ENCODE results near the gene SRPRB. TPM values are rescaled to one million over a fixed set of nuclear protein-coding genes. Genes with fewer than 3 reads are reported as not detected.

The SRPRB gene
- total RNA-seq, 1 experiment from 2014 or later = 61.0 TPM

DNA sequence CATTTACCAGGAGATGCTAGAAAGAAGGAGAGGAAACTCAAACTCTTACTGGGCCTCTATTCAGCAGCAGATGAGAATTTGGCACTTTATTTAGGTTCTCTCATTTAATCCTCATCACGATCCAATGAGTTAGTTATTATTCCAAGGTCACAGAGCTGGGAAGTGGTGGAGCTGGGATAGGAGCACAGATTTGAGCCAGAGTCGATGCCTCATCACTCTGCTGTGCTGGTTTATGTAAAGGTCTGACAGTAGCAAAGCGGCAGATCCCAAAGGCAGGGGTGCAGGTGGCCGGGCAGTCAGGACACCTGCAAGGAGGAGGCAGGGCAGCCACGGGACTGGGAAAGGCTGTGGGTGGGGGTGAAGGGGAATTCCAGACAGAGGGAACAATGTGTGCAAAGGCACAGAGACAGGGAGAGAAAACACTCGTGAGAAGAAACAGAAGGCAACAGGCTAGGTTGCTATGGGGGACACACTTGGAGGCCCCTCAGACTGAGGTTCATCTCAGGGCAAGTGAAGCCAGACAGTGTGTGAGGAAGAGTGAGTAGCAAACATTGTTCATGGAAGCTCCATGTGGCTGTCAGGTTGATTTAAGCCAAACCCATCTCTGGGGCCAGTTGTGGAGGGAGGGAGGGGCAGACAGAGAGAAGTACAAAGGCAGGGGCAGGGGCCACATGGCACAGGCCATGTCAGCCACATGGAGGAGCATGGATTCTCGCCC lies 63.3 kb downstream of the SRPRB start:
- ATAC-seq (no peak), DNase-seq (ENCODE audit: low read depth, low spot score) (no peak)
- TF ChIP-seq CBX3 (IDR thresholded peaks at IDR 0.05; ENCODE audit: low read depth) = no peak
- ChIA-PET CTCF (no interaction called here), RAD21 (ENCODE audit: low non-redundant PET in 1 of 2, low total read pairs in 2 of 2, uncharacterized antibody in 2 of 2, unreplicated experiment in 2 of 2) (no interaction called here), POLR2A (no interaction called here)
- no peak overlapping the region for H3K4me2 ChIP-seq (ENCODE audit: low read length)
- intact Hi-C loops (cut with micrococcal nuclease) = no loop called here
- no peaks in the 10 kb centered on the region for H4K20me1 ChIP-seq (ENCODE audit: insufficient read depth)
- no peaks in the 10 kb centered on the region for H3K27me3 ChIP-seq (ENCODE audit: insufficient read depth, low read length)
- H3K4me1 ChIP-seq (ENCODE audit: control insufficient read depth in 1 of 2, insufficient read depth in 2 of 2, low read length in 2 of 2) = no peaks in the 10 kb centered on the region
- no peaks in the 10 kb centered on the region for H3K9me3 ChIP-seq (ENCODE audit: control insufficient read depth in 1 of 2, insufficient read depth in 1 of 2, low read depth in 1 of 2, low read length in 2 of 2)
- H3K4me3 ChIP-seq (replicated peaks in 1 of 2; ENCODE audit: low read depth in 1 of 2, low read length in 2 of 2) = no peak overlapping the region
- H3K9me2 ChIP-seq (ENCODE audit: insufficient read depth) = no peaks in the 10 kb centered on the region
- H3K27ac ChIP-seq (ENCODE audit: low read depth, low read length) = no peak overlapping the region
- no peaks in the 10 kb centered on the region for H3K79me2 ChIP-seq (ENCODE audit: insufficient read depth, low read length)
- BruUV-seq (replicated peaks) = no TSS peak
- no peak overlapping the region for H3K9ac ChIP-seq (ENCODE audit: low read length)
- H3K36me3 ChIP-seq (ENCODE audit: control insufficient read depth in 1 of 2, insufficient read depth in 2 of 2, low read length in 2 of 2) = no peaks in the 10 kb centered on the region
- H2AFZ ChIP-seq (ENCODE audit: low read depth, low read length, poor library complexity, severe bottlenecking) = no peak overlapping the region

DNA sequence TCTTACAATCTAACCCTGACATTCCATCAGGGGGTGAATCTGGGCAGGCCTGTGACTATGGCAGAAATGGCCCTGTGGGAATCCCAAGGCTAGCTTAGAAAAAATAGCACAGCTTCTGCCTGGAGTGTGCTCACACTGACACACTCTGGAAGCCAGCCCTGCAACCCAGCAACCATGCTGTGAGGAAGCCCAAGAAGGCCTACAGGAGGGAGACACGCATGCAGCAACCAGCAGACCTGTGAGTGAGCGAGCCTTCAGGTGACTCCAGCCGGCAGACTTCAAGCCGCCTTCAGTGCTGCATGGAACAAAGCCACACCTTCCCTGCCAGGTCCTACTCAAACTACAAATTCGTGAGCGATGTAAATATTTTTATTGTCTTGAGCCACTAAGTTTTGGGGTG lies 64.0 kb downstream of the SRPRB start:
- ATAC-seq = no peak
- Histone ChIP-seq H3K79me2 (ENCODE audit: insufficient read depth, low read length) (no peaks in the 10 kb centered on the region), H3K4me1 (ENCODE audit: control insufficient read depth in 1 of 2, insufficient read depth in 2 of 2, low read length in 2 of 2) (no peaks in the 10 kb centered on the region), H3K4me3 (replicated peaks in 1 of 2; ENCODE audit: low read depth in 1 of 2, low read length in 2 of 2) (no peak overlapping the region), H4K20me1 (ENCODE audit: insufficient read depth) (no peaks in the 10 kb centered on the region), H3K4me2 (ENCODE audit: low read length) (no peak overlapping the region), H3K27me3 (ENCODE audit: insufficient read depth, low read length) (no peaks in the 10 kb centered on the region), H3K27ac (ENCODE audit: low read depth, low read length) (no peak overlapping the region), H3K9me3 (ENCODE audit: control insufficient read depth in 1 of 2, insufficient read depth in 1 of 2, low read depth in 1 of 2, low read length in 2 of 2) (no peaks in the 10 kb centered on the region), H3K9ac (ENCODE audit: low read length) (no peak overlapping the region), H2AFZ (ENCODE audit: low read depth, low read length, poor library complexity, severe bottlenecking) (no peak overlapping the region), H3K36me3 (ENCODE audit: control insufficient read depth in 1 of 2, insufficient read depth in 2 of 2, low read length in 2 of 2) (no peaks in the 10 kb centered on the region), H3K9me2 (ENCODE audit: insufficient read depth) (no peaks in the 10 kb centered on the region)
- CTCF ChIA-PET = no interaction called here
- POLR2A ChIA-PET = no interaction called here
- RAD21 ChIA-PET (ENCODE audit: low non-redundant PET in 1 of 2, low total read pairs in 2 of 2, uncharacterized antibody in 2 of 2, unreplicated experiment in 2 of 2) = no interaction called here
- no TSS peak for BruUV-seq (replicated peaks)
- intact Hi-C loops (cut with micrococcal nuclease) = no loop called here
- TF ChIP-seq, protein P1, sequence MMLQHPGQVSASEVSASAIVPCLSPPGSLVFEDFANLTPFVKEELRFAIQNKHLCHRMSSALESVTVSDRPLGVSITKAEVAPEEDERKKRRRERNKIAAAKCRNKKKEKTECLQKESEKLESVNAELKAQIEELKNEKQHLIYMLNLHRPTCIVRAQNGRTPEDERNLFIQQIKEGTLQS (IDR thresholded peaks at IDR 0.05) = no peak
- TF ChIP-seq ELF1 (IDR thresholded peaks at IDR 0.05; ENCODE audit: borderline replicate concordance, low read depth) = no peak
- TF ChIP-seq ZFX (IDR thresholded peaks at IDR 0.05) = no peak
- TF ChIP-seq SIN3A (IDR thresholded peaks at IDR 0.05; ENCODE audit: low read depth) = no peak
- TF ChIP-seq TCF7L2 (IDR thresholded peaks at IDR 0.05; ENCODE audit: borderline replicate concordance, extremely low read depth, insufficient read depth, insufficient read length) = no peak
- TF ChIP-seq, protein P2, sequence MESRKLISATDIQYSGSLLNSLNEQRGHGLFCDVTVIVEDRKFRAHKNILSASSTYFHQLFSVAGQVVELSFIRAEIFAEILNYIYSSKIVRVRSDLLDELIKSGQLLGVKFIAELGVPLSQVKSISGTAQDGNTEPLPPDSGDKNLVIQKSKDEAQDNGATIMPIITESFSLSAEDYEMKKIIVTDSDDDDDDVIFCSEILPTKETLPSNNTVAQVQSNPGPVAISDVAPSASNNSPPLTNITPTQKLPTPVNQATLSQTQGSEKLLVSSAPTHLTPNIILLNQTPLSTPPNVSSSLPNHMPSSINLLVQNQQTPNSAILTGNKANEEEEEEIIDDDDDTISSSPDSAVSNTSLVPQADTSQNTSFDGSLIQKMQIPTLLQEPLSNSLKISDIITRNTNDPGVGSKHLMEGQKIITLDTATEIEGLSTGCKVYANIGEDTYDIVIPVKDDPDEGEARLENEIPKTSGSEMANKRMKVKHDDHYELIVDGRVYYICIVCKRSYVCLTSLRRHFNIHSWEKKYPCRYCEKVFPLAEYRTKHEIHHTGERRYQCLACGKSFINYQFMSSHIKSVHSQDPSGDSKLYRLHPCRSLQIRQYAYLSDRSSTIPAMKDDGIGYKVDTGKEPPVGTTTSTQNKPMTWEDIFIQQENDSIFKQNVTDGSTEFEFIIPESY (IDR thresholded peaks at IDR 0.05; ENCODE audit: extremely low read depth, insufficient replicate concordance, low read length) = no peak
- TF ChIP-seq, protein P3, sequence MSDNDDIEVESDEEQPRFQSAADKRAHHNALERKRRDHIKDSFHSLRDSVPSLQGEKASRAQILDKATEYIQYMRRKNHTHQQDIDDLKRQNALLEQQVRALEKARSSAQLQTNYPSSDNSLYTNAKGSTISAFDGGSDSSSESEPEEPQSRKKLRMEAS (IDR thresholded peaks at IDR 0.05) = no peak
- TF ChIP-seq SP1 (IDR thresholded peaks at IDR 0.05; ENCODE audit: low read depth) = no peak
- TF ChIP-seq, protein P4, sequence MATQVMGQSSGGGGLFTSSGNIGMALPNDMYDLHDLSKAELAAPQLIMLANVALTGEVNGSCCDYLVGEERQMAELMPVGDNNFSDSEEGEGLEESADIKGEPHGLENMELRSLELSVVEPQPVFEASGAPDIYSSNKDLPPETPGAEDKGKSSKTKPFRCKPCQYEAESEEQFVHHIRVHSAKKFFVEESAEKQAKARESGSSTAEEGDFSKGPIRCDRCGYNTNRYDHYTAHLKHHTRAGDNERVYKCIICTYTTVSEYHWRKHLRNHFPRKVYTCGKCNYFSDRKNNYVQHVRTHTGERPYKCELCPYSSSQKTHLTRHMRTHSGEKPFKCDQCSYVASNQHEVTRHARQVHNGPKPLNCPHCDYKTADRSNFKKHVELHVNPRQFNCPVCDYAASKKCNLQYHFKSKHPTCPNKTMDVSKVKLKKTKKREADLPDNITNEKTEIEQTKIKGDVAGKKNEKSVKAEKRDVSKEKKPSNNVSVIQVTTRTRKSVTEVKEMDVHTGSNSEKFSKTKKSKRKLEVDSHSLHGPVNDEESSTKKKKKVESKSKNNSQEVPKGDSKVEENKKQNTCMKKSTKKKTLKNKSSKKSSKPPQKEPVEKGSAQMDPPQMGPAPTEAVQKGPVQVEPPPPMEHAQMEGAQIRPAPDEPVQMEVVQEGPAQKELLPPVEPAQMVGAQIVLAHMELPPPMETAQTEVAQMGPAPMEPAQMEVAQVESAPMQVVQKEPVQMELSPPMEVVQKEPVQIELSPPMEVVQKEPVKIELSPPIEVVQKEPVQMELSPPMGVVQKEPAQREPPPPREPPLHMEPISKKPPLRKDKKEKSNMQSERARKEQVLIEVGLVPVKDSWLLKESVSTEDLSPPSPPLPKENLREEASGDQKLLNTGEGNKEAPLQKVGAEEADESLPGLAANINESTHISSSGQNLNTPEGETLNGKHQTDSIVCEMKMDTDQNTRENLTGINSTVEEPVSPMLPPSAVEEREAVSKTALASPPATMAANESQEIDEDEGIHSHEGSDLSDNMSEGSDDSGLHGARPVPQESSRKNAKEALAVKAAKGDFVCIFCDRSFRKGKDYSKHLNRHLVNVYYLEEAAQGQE (IDR thresholded peaks at IDR 0.05; ENCODE audit: low read depth) = no peak
- TF ChIP-seq EZH2 (IDR thresholded peaks at IDR 0.05) = no peak
- TF ChIP-seq CEBPB (IDR thresholded peaks at IDR 0.05; ENCODE audit: low read depth) = no peak
- TF ChIP-seq YY1 (IDR thresholded peaks at IDR 0.05; ENCODE audit: extremely low read depth, insufficient replicate concordance, low read depth, low read length) = no peak
- TF ChIP-seq EGR1 (IDR thresholded peaks at IDR 0.05; ENCODE audit: low read depth) = no peak
- no peak for TF ChIP-seq EZH2phosphoT487 (IDR thresholded peaks at IDR 0.05; ENCODE audit: borderline replicate concordance)
- no peak for DNase-seq (ENCODE audit: low read depth, low spot score)
